Right ventricle myocardium inferior (tissue), 1 donor: Measurements from ENCODE around the gene LCORL. TPM values are rescaled to one million over a fixed set of nuclear protein-coding genes. Genes with fewer than 3 reads are reported as not detected.
"Not testable (repeated sequence)": the region's sequence is repeated elsewhere in the genome, so short reads cannot be mapped to it uniquely, and the experiment has no call there.

Experiments used
- ATAC-seq: fragments of 200-7000 bp; cut with Tn5 transposase; one replicate; pipeline ENCODE4 v1.9.1; 2020; ENCODE audit warnings: mild to moderate bottlenecking, moderate library complexity
- DNase-seq: peaks from one replicate; pipeline ENCODE4 v3.0.0; 2021; ENCODE audit errors: missing footprints
- intact Hi-C: fragments of 100-400 bp; cut with DNase I; formaldehyde crosslinking; loops from one replicate; pipeline ENCODE4 v1.11.0; 2022
- total RNA-seq: library from RNA; stranded (reverse); fragmentation: NEBNext Ultra II Directional; extraction: Animal tissue kit (Norgen Biotek cat#: 25700); gene quantifications from one replicate; pipeline ENCODE4 v1.2.1, GENCODE V29; 2021
- donor health status: DM: no; HTN: yes; CAD: no; lungs with severe emphysema.

LCORL gene
- total RNA-seq, 1 donor from 2014 or later: 8.7 TPM

- no peak for ATAC-seq
- DNase-seq: no peak
- intact Hi-C loops: no loop called here
These were observed 1.1 kb upstream of the LCORL start for GRCh38 chr4:18022572-18023050.

GRCh38 chr4:18021470-18021719 is 160 bp downstream of the LCORL start:
- ATAC-seq (no peak), DNase-seq (no peak)
- intact Hi-C loops: loop anchor here (1.0 kb wide), 1 partner anchor 211 kb away; the partner anchor contains the start of genes DCAF16 and NCAPG

- peak; percentile 15 for ATAC-seq
- DNase-seq: peak; percentile 78
- intact Hi-C loops: loop anchor here (1.0 kb wide), 1 partner anchor 211 kb away; the partner anchor contains the start of genes DCAF16 and NCAPG
These were observed 685 bp downstream of the LCORL start for GRCh38 chr4:18020671-18021469.

GRCh38 chr4:18020145-18020670 is 1.3 kb downstream of the LCORL start:
- intact Hi-C loops: no loop called here
- ATAC-seq (no peak), DNase-seq (peak; percentile 57)

- DNase-seq: no peak
- no peak for ATAC-seq
- intact Hi-C loops: no loop called here
These were observed 7.3 kb downstream of the LCORL start for GRCh38 chr4:18014269-18014668.

GRCh38 chr4:18012807-18013462 is 8.6 kb downstream of the LCORL start:
- DNase-seq (no peak), ATAC-seq (no peak)
- intact Hi-C loops: no loop called here

GRCh38 chr4:18012134-18012806 is 9.3 kb downstream of the LCORL start:
- intact Hi-C loops: no loop called here
- ATAC-seq (no peak), DNase-seq (no peak)

- intact Hi-C loops: no loop called here
- DNase-seq (no peak), ATAC-seq (no peak)
These were observed 13.9 kb downstream of the LCORL start for GRCh38 chr4:18007625-18008024.

- intact Hi-C loops, ATAC-seq, DNase-seq: not testable (repeated sequence)
These were observed 15.1 kb downstream of the LCORL start for GRCh38 chr4:18006432-18006831.

- intact Hi-C loops: no loop called here
- ATAC-seq (no peak), DNase-seq (no peak)
These were observed 24.4 kb downstream of the LCORL start for GRCh38 chr4:17997129-17997528.

GRCh38 chr4:17995165-17995564 is 26.4 kb downstream of the LCORL start:
- intact Hi-C loops: no loop called here
- DNase-seq: no peak
- ATAC-seq: no peak

- ATAC-seq (no peak), DNase-seq (no peak)
- intact Hi-C loops: no loop called here
These were observed 35.7 kb downstream of the LCORL start for GRCh38 chr4:17985832-17986231.

GRCh38 chr4:17981063-17981462 is 40.5 kb downstream of the LCORL start:
- ATAC-seq: no peak
- intact Hi-C loops: no loop called here

GRCh38 chr4:17968721-17969120 is 52.8 kb downstream of the LCORL start:
- ATAC-seq (no peak), DNase-seq (no peak)
- intact Hi-C loops: no loop called here

More at GRCh38 chr4:17981063-17981462, 40.5 kb downstream of the LCORL start:
- DNase-seq: no peak

GRCh38 chr4:17967078-17967477 is 54.5 kb downstream of the LCORL start:
- ATAC-seq (no peak), DNase-seq (no peak)
- intact Hi-C loops: no loop called here

- ATAC-seq (no peak), DNase-seq (no peak)
- intact Hi-C loops: no loop called here
These were observed 55.2 kb downstream of the LCORL start for GRCh38 chr4:17966312-17966711.

- no peak for ATAC-seq
- no peak for DNase-seq
- intact Hi-C loops: no loop called here
These were observed 57.0 kb downstream of the LCORL start for GRCh38 chr4:17964576-17964975.

GRCh38 chr4:17962171-17962570 is 59.4 kb downstream of the LCORL start:
- intact Hi-C loops: no loop called here
- DNase-seq (no peak), ATAC-seq (no peak)

- DNase-seq (no peak), ATAC-seq (no peak)
These were observed 60.3 kb downstream of the LCORL start for GRCh38 chr4:17961249-17961648.

GRCh38 chr4:17958181-17958580 is 63.4 kb downstream of the LCORL start:
- intact Hi-C loops: no loop called here
- no peak for ATAC-seq
- DNase-seq: no peak

More at GRCh38 chr4:17961249-17961648, 60.3 kb downstream of the LCORL start:
- intact Hi-C loops: no loop called here
